H1 (cell line): ENCODE data around the gene FCGR3B. TPM values are rescaled to one million over a fixed set of nuclear protein-coding genes. Genes with fewer than 3 reads are reported as not detected.
"Not testable (repeated sequence)": the region's sequence is repeated elsewhere in the genome, so short reads cannot be mapped to it uniquely, and the experiment has no call there.

ENCODE experiments used
- CTCF ChIA-PET: fragments of 300-600 bp; sonication (Branson Sonifier 250); formaldehyde crosslinking; loops from one replicate; lab custom pipeline; 2021; ENCODE audit not compliant: partially characterized antibody; lab: Charles Lee
- POLR2A ChIA-PET: fragments of 300-600 bp; sonication (Branson Sonifier 250); formaldehyde crosslinking; loops from one replicate; lab custom pipeline; 2021; ENCODE audit warnings: inconsistent platforms; ENCODE audit not compliant: partially characterized antibody; lab: Charles Lee
- DNase-seq, 2 experiments: peaks; one replicate each; pipeline versions ENCODE4 v3.0.0 to v3.0.0-alpha.2; 2010 to 2022; ENCODE audit warnings: low spot score in 2 of 2, low read depth in 1 of 2, mixed read lengths in 1 of 2
- FAIRE-seq: peaks from 2 replicates; lab custom pipeline; 2011; peaks lifted over from hg19 to GRCh38; lab: Jason Lieb, UNC
- H2AFZ ChIP-seq: 2 replicates; pipeline ENCODE4 v1.8.1; 2012; ENCODE audit warnings: low read length, inconsistent platforms
- H2AK5ac ChIP-seq: 2 replicates; pipeline ENCODE4 v1.6.1; 2013; ENCODE audit warnings: low read depth, low read length
- H2BK120ac ChIP-seq: replicated peaks from 2 replicates; pipeline ENCODE3; 2013; ENCODE audit warnings: low read depth, low read length, inconsistent platforms
- H2BK12ac ChIP-seq: 2 replicates; pipeline ENCODE4 v1.6.1; 2013; ENCODE audit warnings: low read depth, low read length
- H2BK15ac ChIP-seq: 2 replicates; pipeline ENCODE4 v1.6.1; 2013; ENCODE audit warnings: low read length
- H2BK20ac ChIP-seq: 2 replicates; pipeline ENCODE4 v1.6.1; 2013; ENCODE audit warnings: low read length
- H2BK5ac ChIP-seq: 2 replicates; pipeline ENCODE4 v1.6.1; 2013; ENCODE audit warnings: low read depth, low read length
- H3K14ac ChIP-seq: 2 replicates; pipeline ENCODE4 v1.6.1; 2013; ENCODE audit warnings: inconsistent platforms; ENCODE audit not compliant: insufficient read length
- H3K18ac ChIP-seq: 2 replicates; pipeline ENCODE4 v1.6.1; 2013; ENCODE audit warnings: low read length; ENCODE audit errors: extremely low read depth
- H3K23ac ChIP-seq: 2 replicates; pipeline ENCODE4 v1.6.1; 2013; ENCODE audit warnings: inconsistent platforms; ENCODE audit not compliant: insufficient read length
- H3K23me2 ChIP-seq: 2 replicates; pipeline ENCODE4 v1.6.1; 2013; ENCODE audit warnings: low read depth, low read length
- H3K27ac ChIP-seq: 2 replicates; pipeline ENCODE4 v1.6.1; 2011; ENCODE audit warnings: low read depth, low read length, inconsistent platforms
- H3K27me3 ChIP-seq, 4 experiments: replicated peaks in 1 of 4; 1 replicate in 1 of 4; 2 replicates in 3 of 4; pipeline versions ENCODE4 v1.6.1 to v1.8.1; 2011 to 2013; ENCODE audit warnings: low read length in 3 of 4, mild to moderate bottlenecking in 3 of 4, inconsistent platforms in 2 of 4, mixed read lengths in 2 of 4, moderate library complexity in 1 of 4; ENCODE audit not compliant: control insufficient read depth in 3 of 4, insufficient read depth in 3 of 4; ENCODE audit errors: extremely low read depth in 1 of 4
- H3K36me3 ChIP-seq, 4 experiments: 2 replicates each; pipeline versions ENCODE4 v1.6.1 to v1.8.1; 2011 to 2013; ENCODE audit warnings: mild to moderate bottlenecking in 4 of 4, low read length in 3 of 4, moderate library complexity in 2 of 4, control low read depth in 1 of 4, inconsistent platforms in 1 of 4; ENCODE audit not compliant: insufficient read depth in 4 of 4, control insufficient read depth in 2 of 4
- H3K4ac ChIP-seq: replicated peaks from 2 replicates; pipeline ENCODE3; 2013; ENCODE audit warnings: low read length, low read depth, mixed read lengths, inconsistent platforms; ENCODE audit not compliant: insufficient read length
- H3K4me1 ChIP-seq, 4 experiments: replicated peaks in 1 of 4; 1 replicate in 1 of 4; 2 replicates in 3 of 4; pipeline versions ENCODE4 v1.6.1 to v1.8.1; 2011 to 2013; ENCODE audit warnings: low read length in 3 of 4, inconsistent platforms in 2 of 4, mixed read lengths in 1 of 4; ENCODE audit not compliant: insufficient read depth in 4 of 4, control insufficient read depth in 3 of 4
- H3K4me2 ChIP-seq, 2 experiments: 2 replicates each; pipeline versions ENCODE4 v1.6.1 to v1.8.1; 2011 to 2013; ENCODE audit warnings: low read depth in 2 of 2, low read length in 2 of 2, control low read depth in 1 of 2, inconsistent platforms in 1 of 2, mild to moderate bottlenecking in 1 of 2; ENCODE audit not compliant: insufficient read depth in 1 of 2
- H3K4me3 ChIP-seq, 4 experiments: fragments of 200-600, 300-600 bp in 1 of 4; sonication (generic), shearing (Covaris generic), sonication (Bioruptor Twin) in 1 of 4; 2 replicates each; pipeline versions ENCODE4 v1.5.1 to v1.8.1; 2011 to 2016; ENCODE audit warnings: low read length in 4 of 4, low read depth in 3 of 4, control low read depth in 2 of 4, inconsistent platforms in 2 of 4, mild to moderate bottlenecking in 2 of 4, mixed read lengths in 1 of 4, moderate library complexity in 1 of 4; ENCODE audit not compliant: insufficient read depth in 2 of 4; ENCODE audit errors: extremely low read depth in 1 of 4
- H3K56ac ChIP-seq: replicated peaks from 2 replicates; pipeline ENCODE3; 2013; ENCODE audit warnings: low read depth, mild to moderate bottlenecking, mixed read lengths, low read length, inconsistent platforms; ENCODE audit not compliant: insufficient read length
- H3K79me1 ChIP-seq: 2 replicates; pipeline ENCODE4 v1.6.1; 2013; ENCODE audit warnings: low read depth, low read length, control low read depth
- H3K79me2 ChIP-seq, 2 experiments: 2 replicates each; pipeline versions ENCODE4 v1.6.1 to v1.8.1; 2012 to 2013; ENCODE audit warnings: low read length in 2 of 2, mild to moderate bottlenecking in 2 of 2, inconsistent platforms in 1 of 2; ENCODE audit not compliant: insufficient read depth in 2 of 2, control insufficient read depth in 1 of 2
- H3K9ac ChIP-seq, 4 experiments: replicated peaks in 1 of 4; 1 replicate in 1 of 4; 2 replicates in 3 of 4; pipeline versions ENCODE4 v1.6.1 to v1.8.1; 2011 to 2013; ENCODE audit warnings: low read depth in 3 of 4, low read length in 3 of 4, control low read depth in 2 of 4, mild to moderate bottlenecking in 2 of 4, moderate library complexity in 2 of 4, inconsistent platforms in 1 of 4; ENCODE audit errors: extremely low read depth in 1 of 4
- H3K9me3 ChIP-seq, 2 experiments: 2 replicates each; pipeline versions ENCODE4 v1.6.1 to v1.8.1; 2012 to 2013; ENCODE audit warnings: mild to moderate bottlenecking in 2 of 2, moderate library complexity in 2 of 2, control low read depth in 1 of 2, inconsistent platforms in 1 of 2, low read depth in 1 of 2, low read length in 1 of 2, mixed read lengths in 1 of 2; ENCODE audit not compliant: insufficient read depth in 2 of 2
- H4K20me1 ChIP-seq, 2 experiments: replicated peaks in 1 of 2; 2 replicates each; pipeline versions ENCODE3 to v1.8.1; 2011 to 2013; ENCODE audit warnings: inconsistent platforms in 2 of 2, low read length in 2 of 2, mild to moderate bottlenecking in 1 of 2; ENCODE audit not compliant: insufficient read depth in 2 of 2, control insufficient read depth in 1 of 2
- H4K5ac ChIP-seq: 2 replicates; pipeline ENCODE4 v1.6.1; 2013; ENCODE audit warnings: low read length, low read depth, mixed read lengths, inconsistent platforms; ENCODE audit not compliant: insufficient read length
- H4K8ac ChIP-seq: 2 replicates; pipeline ENCODE4 v1.8.0; 2013; ENCODE audit warnings: mild to moderate bottlenecking, moderate library complexity, low read length, inconsistent platforms; ENCODE audit not compliant: insufficient read depth; ENCODE audit errors: extremely low read depth
- H4K91ac ChIP-seq: replicated peaks from 2 replicates; pipeline ENCODE3; 2013; ENCODE audit warnings: low read length, mixed read lengths, inconsistent platforms; ENCODE audit not compliant: insufficient read length
- WGBS, 2 experiments: shearing (Covaris generic) in 1 of 2; methylation state at CpG; one replicate each; pipeline versions ENCODE4 v1.1.6 to v1.1.7; 2013 to 2015; ENCODE audit warnings: low lambda C conversion rate in 2 of 2, mixed read lengths in 2 of 2, inconsistent platforms in 1 of 2, low coverage in 1 of 2, missing lambda C conversion rate in 1 of 2; ENCODE audit not compliant: insufficient replicate concordance in 2 of 2, insufficient coverage in 1 of 2, insufficient read length in 1 of 2; ENCODE audit errors: extremely low coverage in 1 of 2, missing lambda C conversion rate in 1 of 2; 5-methylcytosine and 5-hydroxymethylcytosine counted together
- polyA plus RNA-seq, 7 experiments: library from polyadenylated mRNA; depleted of rRNA in 3 of 7; stranded (reverse) in 5 of 7; unstranded in 2 of 7; fragments of >200 nt in 5 of 7; fragments of 200-250 nt in 2 of 7; gene quantifications; 1 replicate in 5 of 7; 2 replicates in 1 of 7; 4 replicates in 1 of 7; pipeline versions ENCODE4 v1.2.1 to v1.2.3, GENCODE V29; 2011 to 2013; ENCODE audit warnings: missing spikeins in 2 of 7, mixed read lengths in 2 of 7
- total RNA-seq: library from RNA; stranded (reverse); fragmentation: NEBNext Ultra II Directional; extraction: Animal tissue kit (Norgen Biotek cat#: 25700); gene quantifications from 2 replicates; pipeline ENCODE4 v1.2.1, GENCODE V29; 2021

The FCGR3B gene
- total and polyA plus RNA-seq, 2 of the 8 experiments (the other 6 are each of a cell fraction or from before 2014, with no cell fraction given) = not detected

DNA sequence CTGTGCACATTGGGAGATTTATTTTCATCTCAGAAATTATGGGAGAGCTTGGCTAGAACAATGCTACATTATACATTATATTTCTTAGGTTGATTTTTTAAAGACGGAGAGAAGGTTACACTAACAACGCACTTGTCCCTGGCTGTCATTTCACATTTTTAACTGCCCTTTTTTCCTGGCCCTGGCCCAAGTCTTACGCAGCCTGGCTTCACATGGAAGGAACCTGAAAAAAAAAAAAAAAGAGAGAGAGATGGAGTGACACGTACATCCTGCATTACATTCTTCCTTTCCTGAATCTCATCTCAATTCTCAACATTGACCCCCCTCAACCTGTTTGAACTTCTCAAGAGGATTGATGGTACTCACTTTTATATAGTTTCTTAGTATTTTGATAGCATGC, 20.8 kb downstream of the FCGR3B start:
- H3K9ac ChIP-seq, H3K18ac ChIP-seq, H3K4ac ChIP-seq, H2AK5ac ChIP-seq, H3K79me2 ChIP-seq, H3K23me2 ChIP-seq, H3K9me3 ChIP-seq, H4K91ac ChIP-seq, H2BK20ac ChIP-seq, H3K4me2 ChIP-seq, FAIRE-seq, H3K36me3 ChIP-seq, H4K5ac ChIP-seq, DNase-seq, H4K20me1 ChIP-seq, H3K4me3 ChIP-seq, H3K4me1 ChIP-seq, CTCF ChIA-PET, H3K79me1 ChIP-seq, H2BK15ac ChIP-seq, H2BK12ac ChIP-seq, H3K23ac ChIP-seq, H3K14ac ChIP-seq, H2BK120ac ChIP-seq, POLR2A ChIA-PET, H3K27ac ChIP-seq, H2BK5ac ChIP-seq, H3K56ac ChIP-seq, H4K8ac ChIP-seq, H2AFZ ChIP-seq: not testable (repeated sequence)
- peaks cover 0 to 15% (median 8%) of the 10 kb centered on the region in 4 experiments; a peak in 5 of 7 replicates for H3K27me3 ChIP-seq
- 78% methylated on average over 3 of the region's 4 CpGs; no CpG with 5 or more reads in 1 of the 2 experiments for WGBS, 2 experiments
